Astrocyte of the spinal cord (primary cell): ENCODE data around the gene TYW1.
"Not testable (repeated sequence)": the region's sequence is repeated elsewhere in the genome, so short reads cannot be mapped to it uniquely, and the experiment has no call there.

ENCODE experiments used
- DNase-seq: peaks from one replicate; pipeline ENCODE4 v3.0.0; 2011; ENCODE audit warnings: low read depth, low spot score
- H3K4me3 ChIP-seq: 2 replicates; pipeline ENCODE4 v1.5.1; 2011; ENCODE audit warnings: low read depth, mild to moderate bottlenecking, low read length, moderate library complexity
- CTCF ChIP-seq: IDR thresholded peaks from 2 replicates; pipeline ENCODE4 v1.5.1; 2012; ENCODE audit warnings: low read depth, mild to moderate bottlenecking, low read length, inconsistent platforms
- in situ Hi-C: cut with HindIII; loops from 2 replicates; pipeline ENCODE4 v1.10.0; 2017; ENCODE audit warnings: low sequenced_read_pairs

Gene TYW1

GRCh38 chr7:67226340-67226907 lies 229.8 kb downstream of the TYW1 start:
- peak; percentile 57 for DNase-seq
- H3K4me3 ChIP-seq, in situ Hi-C loops: not testable (repeated sequence)

GRCh38 chr7:67226967-67227366 lies 230.3 kb downstream of the TYW1 start:
- in situ Hi-C loops, DNase-seq, H3K4me3 ChIP-seq: not testable (repeated sequence)

- DNase-seq, in situ Hi-C loops: not testable (repeated sequence)
Measured at GRCh38 chr7:67229018-67229417, 232.4 kb downstream of the TYW1 start.

GRCh38 chr7:67230029-67230428 lies 233.4 kb downstream of the TYW1 start:
- in situ Hi-C loops, H3K4me3 ChIP-seq, DNase-seq: not testable (repeated sequence)

More at GRCh38 chr7:67229018-67229417, 232.4 kb downstream of the TYW1 start:
- not testable (repeated sequence) for H3K4me3 ChIP-seq

- H3K4me3 ChIP-seq, DNase-seq, in situ Hi-C loops: not testable (repeated sequence)
Measured at GRCh38 chr7:67233506-67233905, 236.9 kb downstream of the TYW1 start.

- DNase-seq, H3K4me3 ChIP-seq, in situ Hi-C loops: not testable (repeated sequence)
Measured at GRCh38 chr7:67236216-67236615, 239.6 kb downstream of the TYW1 start.

- in situ Hi-C loops, DNase-seq, H3K4me3 ChIP-seq: not testable (repeated sequence)
Measured at GRCh38 chr7:67242871-67243270, 246.2 kb downstream of the TYW1 start.

GRCh38 chr7:67248364-67248763 lies 251.7 kb downstream of the TYW1 start:
- in situ Hi-C loops: not testable (repeated sequence)

GRCh38 chr7:67251986-67252558 lies 255.4 kb downstream of the TYW1 start:
- in situ Hi-C loops: no loop called here
- no peak for TF ChIP-seq CTCF
- H3K4me3 ChIP-seq: no peak overlapping the region
- DNase-seq: no peak

More at GRCh38 chr7:67248364-67248763, 251.7 kb downstream of the TYW1 start:
- DNase-seq, H3K4me3 ChIP-seq: not testable (repeated sequence)

GRCh38 chr7:67255076-67255475 lies 258.4 kb downstream of the TYW1 start:
- H3K4me3 ChIP-seq, DNase-seq, in situ Hi-C loops: not testable (repeated sequence)

- H3K4me3 ChIP-seq, DNase-seq, in situ Hi-C loops: not testable (repeated sequence)
Measured at GRCh38 chr7:67257779-67258178, 261.1 kb downstream of the TYW1 start.

GRCh38 chr7:67259363-67259762 lies 262.7 kb downstream of the TYW1 start:
- in situ Hi-C loops, H3K4me3 ChIP-seq, DNase-seq: not testable (repeated sequence)

- in situ Hi-C loops, H3K4me3 ChIP-seq, DNase-seq: not testable (repeated sequence)
Measured at GRCh38 chr7:67260166-67260586, 263.5 kb downstream of the TYW1 start.

GRCh38 chr7:67264000-67264399 lies 267.4 kb downstream of the TYW1 start:
- H3K4me3 ChIP-seq, DNase-seq, in situ Hi-C loops: not testable (repeated sequence)

- in situ Hi-C loops, DNase-seq, H3K4me3 ChIP-seq: not testable (repeated sequence)
Measured at GRCh38 chr7:67266070-67266469, 269.4 kb downstream of the TYW1 start.
